AG08396 (cell line): ENCODE measurements around the gene LRRC75A.
"Not testable (repeated sequence)": the region's sequence is repeated elsewhere in the genome, so short reads cannot be mapped to it uniquely, and the experiment has no call there.

Source experiments
- DNase-seq: peaks from one replicate; pipeline ENCODE4 v3.0.0; 2012; ENCODE audit warnings: low spot score, mixed read lengths

LRRC75A gene

GRCh38 chr17:16432017-16432416 lies 60.0 kb downstream of the LRRC75A start:
- DNase-seq, result no peak

- DNase-seq, result no peak
Observed at GRCh38 chr17:16430650-16431049, 61.3 kb downstream of the LRRC75A start.

- no peak for DNase-seq
Observed at GRCh38 chr17:16429083-16429482, 62.9 kb downstream of the LRRC75A start.

- DNase-seq, result peak; percentile 75
Observed at GRCh38 chr17:16428098-16428882, 63.7 kb downstream of the LRRC75A start.

- no peak for DNase-seq
Observed at GRCh38 chr17:16427020-16427419, 65.0 kb downstream of the LRRC75A start.

GRCh38 chr17:16425698-16426659 lies 66.0 kb downstream of the LRRC75A start:
- DNase-seq, result no peak

- DNase-seq, result no peak
Observed at GRCh38 chr17:16425202-16425601, 66.8 kb downstream of the LRRC75A start.

GRCh38 chr17:16423226-16423872 lies 68.6 kb downstream of the LRRC75A start:
- DNase-seq, result no peak

GRCh38 chr17:16422416-16422815 lies 69.6 kb downstream of the LRRC75A start:
- no peak for DNase-seq

GRCh38 chr17:16419929-16420271 lies 72.1 kb downstream of the LRRC75A start:
- peak; percentile 71 for DNase-seq

GRCh38 chr17:16419074-16419928 lies 72.7 kb downstream of the LRRC75A start:
- DNase-seq, result peak; percentile 81

GRCh38 chr17:16418685-16419068 lies 73.3 kb downstream of the LRRC75A start:
- no peak for DNase-seq

- no peak for DNase-seq
Observed at GRCh38 chr17:16417896-16418684, 73.9 kb downstream of the LRRC75A start.

GRCh38 chr17:16417399-16417798 lies 74.6 kb downstream of the LRRC75A start:
- DNase-seq, result no peak

GRCh38 chr17:16415031-16415924 lies 76.7 kb downstream of the LRRC75A start, which contains the start of gene TRPV2:
Gene TRPV2, plus strand, starts transcription at chr17:16415571. Its CDS starts 2,098 bp downstream, at chr17:16417669.
- no peak for DNase-seq

- DNase-seq, result no peak
Observed at GRCh38 chr17:16407911-16408588, 83.9 kb downstream of the LRRC75A start.

- peak; percentile 40 for DNase-seq
Observed at GRCh38 chr17:16406742-16407674, 85.0 kb downstream of the LRRC75A start.

- DNase-seq, result not testable (repeated sequence)
Observed at GRCh38 chr17:16403847-16404246, 88.1 kb downstream of the LRRC75A start.
